Skin of body (tissue), 2 donors: ENCODE measurements around the gene GNG2. TPM values are rescaled to one million over a fixed set of nuclear protein-coding genes. Genes with fewer than 3 reads are reported as not detected.

Experiments used
- DNase-seq: peaks from one replicate; lab custom pipeline; 2025; lab: John Stamatoyannopoulos, UW
- total RNA-seq: library from RNA; depleted of rRNA; stranded (reverse); fragments of >200 nt; gene quantifications from one replicate; pipeline ENCODE4 v1.2.3, GENCODE V29; 2014

The GNG2 gene
- total RNA-seq, 1 donor from 2014 or later, result 37.5 TPM

- no peak for DNase-seq
These were observed 133.0 kb downstream of the GNG2 start for GRCh38 chr14:51993285-51993920.

- peak; percentile 13 for DNase-seq
These were observed 135.8 kb downstream of the GNG2 start for GRCh38 chr14:51996148-51996746.

GRCh38 chr14:51998348-51998747, 137.9 kb downstream of the GNG2 start:
- no peak for DNase-seq

GRCh38 chr14:51999084-51999483, 138.7 kb downstream of the GNG2 start:
- DNase-seq, result peak; percentile 23

- DNase-seq, result no peak
These were observed 139.7 kb downstream of the GNG2 start for GRCh38 chr14:52000019-52000582.

- peak; percentile 94 for DNase-seq
These were observed 140.3 kb downstream of the GNG2 start for GRCh38 chr14:52000696-52001095.

- no peak for DNase-seq
These were observed 142.1 kb downstream of the GNG2 start for GRCh38 chr14:52002542-52002941.

GRCh38 chr14:52003324-52003723, 142.9 kb downstream of the GNG2 start:
- no peak for DNase-seq

DNA sequence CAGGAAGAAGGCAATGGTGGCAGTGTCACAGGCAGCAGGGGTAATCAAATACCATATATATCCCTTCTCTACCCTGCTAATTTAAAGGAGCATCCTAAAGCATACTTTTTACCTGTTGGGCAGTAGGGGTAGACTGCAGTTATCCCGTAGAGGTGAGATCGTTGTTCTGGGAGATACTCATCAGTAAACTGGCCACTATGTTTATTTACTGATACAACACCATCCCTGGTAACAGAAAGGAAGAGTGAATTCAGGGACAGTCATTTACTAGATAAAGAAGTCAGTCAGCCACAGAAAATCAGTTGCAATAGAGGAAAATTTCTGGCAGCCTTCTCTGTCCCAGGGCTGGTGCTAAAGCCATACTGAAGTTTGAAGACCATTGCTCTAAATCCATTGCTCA, 145.2 kb downstream of the GNG2 start:
- no peak for DNase-seq

DNA sequence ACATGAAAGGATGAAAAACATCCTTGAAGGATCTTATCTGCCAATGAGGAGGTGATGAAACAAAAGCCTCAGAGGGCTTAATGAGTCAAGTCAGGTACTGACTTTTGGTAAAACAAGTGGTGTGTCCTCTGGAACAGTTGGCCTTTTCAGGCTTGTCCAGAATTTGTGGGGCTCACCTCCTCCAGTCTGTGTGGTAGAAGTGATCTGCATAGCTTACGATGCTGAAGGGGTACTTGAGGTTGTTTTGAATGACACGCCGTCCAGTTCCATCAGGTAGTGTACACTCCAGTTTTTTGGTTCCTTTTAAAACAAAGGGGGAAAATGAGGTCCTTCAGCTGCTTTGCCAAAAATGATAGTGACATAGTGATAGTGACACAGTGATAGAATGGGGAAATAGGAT, 145.9 kb downstream of the GNG2 start:
- no peak for DNase-seq

DNA sequence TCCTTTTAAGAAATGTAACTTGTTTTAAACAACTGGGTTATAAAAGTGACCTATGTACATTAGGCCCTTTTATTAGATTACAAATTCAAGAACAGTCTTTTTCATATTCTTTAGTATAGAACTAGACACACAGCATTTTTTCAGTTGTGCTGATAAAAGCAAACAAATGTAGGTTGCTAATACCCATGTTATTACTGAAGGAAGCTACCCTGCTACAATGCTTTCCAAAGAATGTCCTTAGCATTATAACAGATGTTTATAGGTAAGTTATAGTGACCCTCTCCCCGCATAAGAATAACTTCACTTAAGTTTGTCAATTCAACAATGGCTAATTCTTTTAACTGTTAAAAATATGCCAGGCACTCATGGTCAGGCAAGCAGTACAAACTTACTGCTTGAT, 146.8 kb downstream of the GNG2 start:
- no peak for DNase-seq

GRCh38 chr14:52007637-52008036, 147.2 kb downstream of the GNG2 start:
- DNase-seq, result no peak

GRCh38 chr14:52008136-52008535, 147.7 kb downstream of the GNG2 start:
- no peak for DNase-seq

DNA sequence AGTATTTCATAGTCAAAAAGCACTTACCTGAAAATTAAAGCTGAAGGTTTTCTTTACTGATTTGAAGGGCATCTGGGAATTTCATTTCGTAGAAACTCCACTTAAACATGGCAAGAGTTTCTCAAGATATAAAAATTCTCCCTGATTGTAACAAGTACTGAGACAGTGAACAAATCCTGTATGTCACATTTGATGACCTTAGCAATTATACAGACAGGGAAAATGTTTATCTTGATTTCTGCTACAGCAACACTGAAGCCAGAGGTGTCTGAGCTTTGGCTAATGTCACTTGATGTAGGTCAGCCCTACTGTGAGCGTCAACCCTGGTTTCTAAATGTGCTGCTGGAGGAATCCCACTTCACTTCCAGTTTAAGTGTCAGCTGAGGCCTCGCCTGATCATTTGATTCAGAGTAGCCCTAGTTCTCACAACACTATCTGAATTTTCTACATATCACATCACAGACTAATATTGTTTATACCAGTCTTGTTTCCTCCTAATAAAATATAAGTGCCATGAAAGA, 149.8 kb downstream of the GNG2 start:
- DNase-seq, result no peak

DNA sequence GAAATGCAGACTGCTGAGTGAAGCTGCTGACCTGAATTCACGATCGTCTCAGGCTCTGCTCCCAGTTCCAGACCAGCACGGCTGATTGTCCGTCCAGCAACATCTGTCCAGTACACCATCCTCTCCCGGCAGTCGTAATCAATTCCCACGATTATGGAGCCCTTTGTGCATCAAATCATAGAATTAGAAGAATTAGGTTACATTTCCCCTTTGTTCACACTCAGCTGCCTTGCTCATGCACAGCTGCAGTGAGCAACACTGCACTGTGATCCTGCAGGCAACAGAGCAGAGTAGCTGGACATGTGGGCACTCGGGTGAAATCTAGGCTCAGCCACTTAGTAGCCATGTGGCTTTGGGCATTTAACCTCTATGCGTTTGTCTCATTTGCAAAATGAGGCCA, 151.1 kb downstream of the GNG2 start:
- no peak for DNase-seq

- DNase-seq, result peak; percentile 24
These were observed 152.2 kb downstream of the GNG2 start for GRCh38 chr14:52012635-52013034.

DNA sequence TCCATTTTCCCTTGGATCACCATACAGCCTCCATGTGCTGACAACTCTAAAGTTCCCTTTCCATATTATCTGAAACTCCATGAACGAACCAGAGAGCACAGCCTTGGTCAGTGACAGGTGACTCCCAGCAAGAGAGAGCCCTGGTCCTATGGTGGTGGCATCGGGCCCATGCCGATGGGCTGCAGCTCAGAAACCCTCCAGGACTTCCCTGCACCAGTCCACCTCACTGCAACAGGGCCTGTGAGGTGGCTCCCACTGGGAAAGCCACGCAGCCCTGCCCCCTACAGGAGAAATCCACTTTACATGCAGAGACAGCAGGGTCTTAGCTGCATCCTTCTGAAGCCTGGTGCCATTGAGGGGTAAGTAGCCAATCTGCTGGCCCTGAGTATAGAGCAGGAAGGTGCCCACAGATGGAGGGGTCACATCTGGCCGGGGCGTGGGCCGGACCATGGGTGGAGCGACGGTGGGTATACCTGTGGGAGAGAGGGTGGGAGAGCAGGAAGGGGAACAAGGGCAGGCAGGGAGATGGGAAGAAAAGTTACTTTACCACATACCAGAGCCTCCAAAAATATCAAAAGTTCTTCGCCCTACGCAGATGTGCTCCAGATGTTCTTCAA, 153.7 kb downstream of the GNG2 start:
- DNase-seq, result no peak

DNA sequence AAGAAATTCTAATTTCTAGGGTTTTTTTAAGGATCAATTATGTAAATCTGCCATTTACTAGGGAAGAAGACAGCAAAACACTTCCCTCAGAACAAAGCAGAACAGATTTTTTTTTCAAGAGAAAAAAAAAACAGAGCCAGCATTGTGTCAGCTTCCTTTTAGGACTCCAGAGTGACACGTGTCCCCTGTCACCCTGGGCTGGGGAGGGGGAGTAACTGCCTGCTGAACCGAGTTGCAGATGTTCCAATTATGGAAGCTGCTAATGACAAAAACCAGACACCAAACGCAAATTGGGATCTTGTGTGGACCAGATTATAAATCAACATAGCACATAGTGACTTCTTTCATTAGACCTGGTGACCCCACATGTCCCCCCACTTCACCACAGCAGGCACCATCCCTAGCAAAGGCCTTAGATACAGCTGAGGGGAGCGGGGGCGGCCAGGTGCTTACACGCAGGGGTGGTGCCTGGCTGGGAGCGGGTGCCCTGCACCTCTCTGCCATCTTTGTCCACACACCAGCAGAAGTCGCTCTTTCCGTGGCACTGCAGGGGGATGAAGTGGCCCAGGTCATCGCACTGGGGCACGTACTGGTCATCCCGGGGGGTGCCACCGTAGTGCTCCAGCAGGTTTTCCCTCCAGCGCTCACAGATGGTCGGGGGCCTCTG, 154.3 kb downstream of the GNG2 start:
- DNase-seq, result peak; percentile 90

GRCh38 chr14:52015411-52016030, 155.1 kb downstream of the GNG2 start:
- DNase-seq, result no peak

DNA sequence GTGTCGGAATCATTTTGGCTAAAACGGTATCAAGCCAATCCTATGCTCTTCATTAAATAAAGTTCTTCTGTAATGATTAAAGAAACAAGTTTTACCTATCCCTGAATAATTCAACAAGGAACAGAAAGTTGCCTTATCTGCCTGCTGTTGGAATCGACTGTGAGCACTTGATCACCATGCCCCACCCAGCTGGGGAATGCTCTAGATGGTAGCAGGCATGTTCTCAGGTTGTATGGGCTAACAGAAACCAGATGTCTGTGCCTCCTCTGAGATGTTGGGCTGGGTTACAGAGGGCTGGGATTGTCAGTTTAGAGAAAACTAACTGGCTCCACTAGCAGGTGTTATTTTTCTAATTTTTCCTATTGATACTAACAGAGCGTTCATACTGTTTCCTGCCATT, 157.8 kb downstream of the GNG2 start:
- no peak for DNase-seq

GRCh38 chr14:52018970-52019369, 158.6 kb downstream of the GNG2 start:
- DNase-seq, result no peak
